ENCODE data around the gene ASB17.

DNA sequence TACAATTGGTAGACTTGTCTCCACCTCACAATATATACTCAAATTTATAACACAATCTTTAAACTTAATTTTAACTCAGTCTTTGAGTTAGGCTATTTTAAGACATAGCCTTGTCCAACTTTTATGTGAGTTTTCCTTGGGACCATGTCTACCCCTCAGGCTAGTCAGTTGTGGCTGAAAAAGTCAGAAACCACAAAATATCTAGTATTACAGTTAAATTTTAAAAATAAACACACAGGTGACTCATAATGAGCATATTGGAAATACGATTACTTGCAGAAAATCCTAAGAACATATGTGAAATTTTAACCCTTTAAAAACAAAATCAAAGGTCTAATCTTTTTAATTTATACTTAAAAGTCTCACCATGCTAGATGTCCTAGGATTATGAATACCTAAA is 4.8 kb upstream of the ASB17 start:
- TF ChIP-seq POLR2AphosphoS5 (IDR thresholded peaks at IDR 0.05): no peak
- TF ChIP-seq, protein P1, sequence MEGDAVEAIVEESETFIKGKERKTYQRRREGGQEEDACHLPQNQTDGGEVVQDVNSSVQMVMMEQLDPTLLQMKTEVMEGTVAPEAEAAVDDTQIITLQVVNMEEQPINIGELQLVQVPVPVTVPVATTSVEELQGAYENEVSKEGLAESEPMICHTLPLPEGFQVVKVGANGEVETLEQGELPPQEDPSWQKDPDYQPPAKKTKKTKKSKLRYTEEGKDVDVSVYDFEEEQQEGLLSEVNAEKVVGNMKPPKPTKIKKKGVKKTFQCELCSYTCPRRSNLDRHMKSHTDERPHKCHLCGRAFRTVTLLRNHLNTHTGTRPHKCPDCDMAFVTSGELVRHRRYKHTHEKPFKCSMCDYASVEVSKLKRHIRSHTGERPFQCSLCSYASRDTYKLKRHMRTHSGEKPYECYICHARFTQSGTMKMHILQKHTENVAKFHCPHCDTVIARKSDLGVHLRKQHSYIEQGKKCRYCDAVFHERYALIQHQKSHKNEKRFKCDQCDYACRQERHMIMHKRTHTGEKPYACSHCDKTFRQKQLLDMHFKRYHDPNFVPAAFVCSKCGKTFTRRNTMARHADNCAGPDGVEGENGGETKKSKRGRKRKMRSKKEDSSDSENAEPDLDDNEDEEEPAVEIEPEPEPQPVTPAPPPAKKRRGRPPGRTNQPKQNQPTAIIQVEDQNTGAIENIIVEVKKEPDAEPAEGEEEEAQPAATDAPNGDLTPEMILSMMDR (IDR thresholded peaks at IDR 0.05): no peak
